OCI-LY3 (cell line): ENCODE data around the gene GLDN.

Experiments
- H2AFZ ChIP-seq: fragments of 200-600, 300-600 bp; shearing (Covaris generic); 2 replicates; pipeline ENCODE4 v1.6.0; 2014; ENCODE audit warnings: antibody characterized with exemption, low read depth, low read length
- H3K27ac ChIP-seq: fragments of 200-600, 300-600 bp; sonication (generic); 2 replicates; pipeline ENCODE4 v1.5.1; 2014; ENCODE audit warnings: mild to moderate bottlenecking, low read length, moderate library complexity, mixed read lengths
- H3K27me3 ChIP-seq: fragments of 200-600, 300-600 bp; sonication (generic); 2 replicates; pipeline ENCODE4 v1.6.1; 2014; ENCODE audit warnings: low read depth, low read length, mixed read lengths
- H3K36me3 ChIP-seq: fragments of 200-600, 300-600 bp; sonication (generic); replicated peaks from 2 replicates; pipeline ENCODE3; 2014; ENCODE audit warnings: low read depth, low read length, mixed read lengths
- H3K4me1 ChIP-seq: fragments of 300-600, 200-600 bp; sonication (generic); 2 replicates; pipeline ENCODE4 v1.6.1; 2014; ENCODE audit warnings: low read length, mixed read lengths
- H3K4me2 ChIP-seq: fragments of 200-600, 300-600 bp; sonication (generic); 2 replicates; pipeline ENCODE4 v1.6.1; 2014; ENCODE audit warnings: low read length, mixed read lengths
- H3K4me3 ChIP-seq: fragments of 300-600, 200-600 bp; sonication (generic); 2 replicates; pipeline ENCODE4 v1.5.1; 2014; ENCODE audit warnings: antibody characterized with exemption, mild to moderate bottlenecking, low read length, moderate library complexity
- H3K79me2 ChIP-seq: fragments of 300-600, 200-600 bp; shearing (Covaris generic); 2 replicates; pipeline ENCODE4 v1.6.1; 2014; ENCODE audit warnings: mild to moderate bottlenecking, low read length, mixed read lengths
- H3K9ac ChIP-seq: fragments of 300-600, 200-600 bp; shearing (Covaris generic); 2 replicates; pipeline ENCODE4 v1.6.0; 2014; ENCODE audit warnings: mild to moderate bottlenecking, low read length, moderate library complexity
- H3K9me3 ChIP-seq: fragments of 200-600, 300-600 bp; shearing (Covaris generic); 2 replicates; pipeline ENCODE4 v1.6.1; 2014; ENCODE audit warnings: low read length, mixed read lengths; ENCODE audit not compliant: insufficient read depth
- H4K20me1 ChIP-seq: fragments of 200-600, 300-600 bp; sonication (generic); 2 replicates; pipeline ENCODE4 v1.6.1; 2016; ENCODE audit warnings: low read length, mixed read lengths; ENCODE audit not compliant: insufficient read depth
- CTCF ChIP-seq: fragments of 200-600, 300-600 bp; sonication (generic); IDR thresholded peaks from 2 replicates; pipeline ENCODE4 v1.5.1; 2014; ENCODE audit warnings: antibody characterized with exemption, low read length, low read depth
- EZH2phosphoT487 ChIP-seq: fragments of 200-600 bp; shearing (Covaris generic); IDR thresholded peaks from 2 replicates; pipeline ENCODE4 v1.6.1; 2018; ENCODE audit warnings: antibody characterized with exemption, mixed run types, low read depth

Gene GLDN

GRCh38 chr15:51386486-51386885 is 45.0 kb downstream of the GLDN start:
- no peak overlapping the region for H3K27ac ChIP-seq
- TF ChIP-seq CTCF (no peak), EZH2phosphoT487 (no peak)

GRCh38 chr15:51386960-51387698 is 45.7 kb downstream of the GLDN start:
- H3K4me1 ChIP-seq, result peaks cover 36% of the 10 kb centered on the region
- no peak for TF ChIP-seq CTCF
- no peak for TF ChIP-seq EZH2phosphoT487
- no peak overlapping the region for H3K9ac ChIP-seq
- no peak overlapping the region for H3K4me3 ChIP-seq
- no peaks in the 10 kb centered on the region for H4K20me1 ChIP-seq
- no peaks in the 10 kb centered on the region for H3K36me3 ChIP-seq
- no peak overlapping the region for H2AFZ ChIP-seq
- no peaks in the 10 kb centered on the region; the same call in 1 of the 2 replicates for H3K27me3 ChIP-seq
- H3K4me2 ChIP-seq, result no peak overlapping the region
- H3K79me2 ChIP-seq, result no peaks in the 10 kb centered on the region
- H3K27ac ChIP-seq, result no peak overlapping the region
- no peaks in the 10 kb centered on the region for H3K9me3 ChIP-seq

More at GRCh38 chr15:51386486-51386885, 45.0 kb downstream of the GLDN start:
- H3K36me3 ChIP-seq, result no peaks in the 10 kb centered on the region
- H3K79me2 ChIP-seq, result no peaks in the 10 kb centered on the region
- no peaks in the 10 kb centered on the region for H3K9me3 ChIP-seq
- no peak overlapping the region for H2AFZ ChIP-seq
- H3K4me1 ChIP-seq, result peaks cover 40% of the 10 kb centered on the region
- H4K20me1 ChIP-seq, result no peaks in the 10 kb centered on the region
- peak overlapping the region; percentile 9; the same call in 1 of the 2 replicates for H3K4me2 ChIP-seq
- no peak overlapping the region for H3K9ac ChIP-seq
- H3K27me3 ChIP-seq, result no peaks in the 10 kb centered on the region; the same call in 1 of the 2 replicates
- no peak overlapping the region for H3K4me3 ChIP-seq

GRCh38 chr15:51387699-51388041 is 46.2 kb downstream of the GLDN start:
- H3K4me3 ChIP-seq, result no peak overlapping the region
- H3K36me3 ChIP-seq, result no peaks in the 10 kb centered on the region
- H3K27me3 ChIP-seq, result no peaks in the 10 kb centered on the region; the same call in 1 of the 2 replicates
- no peak overlapping the region for H2AFZ ChIP-seq
- H3K4me2 ChIP-seq, result no peak overlapping the region
- no peaks in the 10 kb centered on the region for H3K9me3 ChIP-seq
- H3K4me1 ChIP-seq, result peaks cover 36% of the 10 kb centered on the region
- TF ChIP-seq EZH2phosphoT487, result no peak
- TF ChIP-seq CTCF, result no peak
- H3K9ac ChIP-seq, result no peak overlapping the region
- H3K27ac ChIP-seq, result no peak overlapping the region
- no peaks in the 10 kb centered on the region for H4K20me1 ChIP-seq
- no peaks in the 10 kb centered on the region for H3K79me2 ChIP-seq

DNA sequence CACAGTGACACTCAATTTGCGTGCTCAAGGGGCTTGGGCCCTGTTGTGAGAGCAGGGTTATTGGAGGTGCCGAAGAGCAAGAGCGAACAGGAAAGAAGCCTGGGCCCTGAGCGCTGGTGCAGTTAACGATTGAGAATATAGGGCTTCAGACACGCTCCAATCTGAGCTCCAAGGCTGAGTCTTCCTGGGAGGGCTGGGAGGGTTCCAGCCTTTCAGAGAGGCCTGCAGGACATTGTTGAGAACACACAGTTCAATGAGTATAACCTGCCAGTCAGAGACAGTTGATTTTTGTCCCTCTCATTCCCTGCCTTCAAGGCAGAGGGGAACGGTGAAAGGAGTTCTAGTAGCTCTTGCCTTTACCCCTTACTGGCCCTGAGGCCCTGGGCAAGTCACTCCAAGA is 47.3 kb downstream of the GLDN start:
- Histone ChIP-seq H3K4me3 (no peak overlapping the region), H3K36me3 (no peaks in the 10 kb centered on the region), H4K20me1 (no peaks in the 10 kb centered on the region), H2AFZ (no peak overlapping the region), H3K27me3 (no peaks in the 10 kb centered on the region; the same call in 1 of the 2 replicates), H3K4me2 (no peak overlapping the region), H3K9ac (no peak overlapping the region), H3K79me2 (no peaks in the 10 kb centered on the region), H3K4me1 (peaks cover 36% of the 10 kb centered on the region), H3K27ac (no peak overlapping the region), H3K9me3 (no peaks in the 10 kb centered on the region)
- no peak for TF ChIP-seq CTCF
- TF ChIP-seq EZH2phosphoT487, result no peak
